Mononuclear cell (primary cell): Measurements from ENCODE around the gene NLRC3. TPM values are rescaled to one million over a fixed set of nuclear protein-coding genes. Genes with fewer than 3 reads are reported as not detected.

Experiments used
- H3K27me3 ChIP-seq: 2 replicates; pipeline ENCODE4 v1.6.0; 2011; ENCODE audit warnings: low read length, control low read depth; ENCODE audit not compliant: insufficient read depth
- H3K4me1 ChIP-seq: 2 replicates; pipeline ENCODE4 v1.5.1; 2011; ENCODE audit warnings: mild to moderate bottlenecking, low read length, control low read depth; ENCODE audit not compliant: insufficient read depth
- H3K4me3 ChIP-seq: 2 replicates; pipeline ENCODE4 v1.5.1; 2011; ENCODE audit warnings: mild to moderate bottlenecking, low read length, moderate library complexity
- H3K9me3 ChIP-seq: 2 replicates; pipeline ENCODE4 v1.5.1; 2011; ENCODE audit warnings: low read depth, mild to moderate bottlenecking, control low read depth, low read length
- total RNA-seq: library from RNA; depleted of rRNA; stranded (reverse); fragments of >200 nt; gene quantifications from one replicate; pipeline ENCODE4 v1.2.3, GENCODE V29; 2012

NLRC3 gene
- total RNA-seq, 1 donor: 25.1 TPM

DNA sequence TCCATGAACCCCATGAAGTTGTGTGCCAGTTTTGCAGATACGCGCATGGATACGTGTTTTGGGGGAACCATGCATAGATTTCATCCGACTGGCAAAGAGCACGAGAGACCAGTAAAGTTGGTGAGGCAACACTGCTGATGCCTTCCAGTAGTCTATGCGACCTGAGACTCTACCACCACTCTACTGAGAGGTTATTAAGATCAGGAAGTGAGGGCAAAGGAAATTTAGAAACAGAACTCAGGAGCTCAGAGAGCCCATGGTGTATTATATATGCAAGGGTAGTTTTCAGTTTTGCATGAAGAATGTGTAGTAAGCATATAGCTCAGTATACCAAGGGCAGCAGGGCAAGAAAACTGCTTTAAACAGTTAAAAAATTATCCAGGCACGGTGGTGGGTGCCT is 30.0 kb upstream of the NLRC3 start:
- Histone ChIP-seq H3K9me3 (no peaks in the 10 kb centered on the region), H3K4me1 (peaks cover 14% of the 10 kb centered on the region), H3K4me3 (no peak overlapping the region), H3K27me3 (no peaks in the 10 kb centered on the region)

- Histone ChIP-seq H3K9me3 (no peaks in the 10 kb centered on the region), H3K4me1 (peaks cover 11% of the 10 kb centered on the region), H3K4me3 (no peak overlapping the region), H3K27me3 (no peaks in the 10 kb centered on the region)
Measured at GRCh38 chr16:3606441-3606840, 29.2 kb upstream of the NLRC3 start.

DNA sequence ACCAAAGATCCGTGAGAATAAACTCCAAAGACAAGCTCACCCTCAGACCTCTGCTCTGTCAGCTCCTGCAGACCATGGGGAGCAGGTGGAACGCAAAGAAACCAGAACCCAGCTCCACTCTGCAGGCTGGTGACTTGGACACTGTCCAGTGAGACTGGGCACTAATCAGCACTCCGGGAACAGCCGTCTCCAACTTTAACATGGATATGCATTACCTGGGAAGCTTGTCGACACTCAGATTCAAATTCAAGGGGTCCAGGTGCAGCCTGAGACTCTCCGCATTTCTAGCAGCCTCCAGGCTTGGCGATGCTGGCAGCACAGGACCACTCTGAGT is 25.1 kb upstream of the NLRC3 start:
- Histone ChIP-seq H3K4me3 (no peak overlapping the region), H3K27me3 (no peaks in the 10 kb centered on the region), H3K4me1 (no peaks in the 10 kb centered on the region), H3K9me3 (no peaks in the 10 kb centered on the region)

- Histone ChIP-seq H3K4me1 (no peaks in the 10 kb centered on the region), H3K27me3 (no peaks in the 10 kb centered on the region)
Measured at GRCh38 chr16:3601614-3602319, 24.6 kb upstream of the NLRC3 start.

DNA sequence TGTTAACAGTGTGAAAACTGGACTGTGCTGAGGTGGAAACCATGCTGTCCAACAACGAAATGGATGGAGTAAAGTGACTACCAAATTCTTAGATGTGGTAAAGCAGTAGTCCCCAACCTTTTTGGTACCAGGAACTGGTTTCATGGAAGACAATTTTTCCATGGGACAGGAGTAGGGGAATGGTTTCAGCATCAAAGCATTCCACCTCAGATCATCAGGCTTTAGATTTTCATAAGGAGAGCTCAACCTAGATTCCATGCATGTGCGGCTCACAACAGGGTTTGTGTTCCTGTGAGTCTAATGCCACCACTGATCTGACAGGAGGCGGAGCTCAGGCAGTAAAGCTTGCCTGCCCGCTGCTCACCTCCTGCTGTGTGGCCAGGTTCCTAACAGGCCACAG is 22.7 kb upstream of the NLRC3 start:
- Histone ChIP-seq H3K4me3 (no peak overlapping the region), H3K9me3 (no peaks in the 10 kb centered on the region), H3K4me1 (no peaks in the 10 kb centered on the region), H3K27me3 (no peaks in the 10 kb centered on the region)

More at GRCh38 chr16:3601614-3602319, 24.6 kb upstream of the NLRC3 start:
- Histone ChIP-seq H3K9me3 (no peaks in the 10 kb centered on the region), H3K4me3 (no peak overlapping the region)

- H3K27me3 ChIP-seq: no peaks in the 10 kb centered on the region
- no peak overlapping the region for H3K4me3 ChIP-seq
- H3K4me1 ChIP-seq: no peaks in the 10 kb centered on the region
- no peaks in the 10 kb centered on the region for H3K9me3 ChIP-seq
Measured at GRCh38 chr16:3599121-3599520, 21.9 kb upstream of the NLRC3 start.

DNA sequence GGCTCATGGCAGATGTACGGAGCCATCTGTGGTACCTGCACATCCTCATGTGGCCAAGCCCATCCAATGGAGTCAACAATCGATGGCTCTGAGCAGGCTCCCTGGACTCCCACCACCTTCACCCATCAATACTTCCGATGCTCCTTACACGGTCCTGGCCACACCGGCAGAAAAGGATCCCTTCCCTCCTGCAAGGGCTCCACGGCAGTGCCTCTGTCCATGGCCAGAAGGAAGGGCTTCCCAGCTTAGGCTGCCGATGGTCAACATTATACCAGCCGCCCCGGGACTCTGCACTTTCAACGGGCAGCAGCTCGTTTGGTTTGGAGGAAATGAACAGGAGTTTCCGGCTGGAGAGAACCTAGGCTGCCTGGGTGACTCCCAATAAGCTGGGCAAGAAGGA is 21.0 kb upstream of the NLRC3 start:
- no peak overlapping the region for H3K4me3 ChIP-seq
- H3K9me3 ChIP-seq: no peaks in the 10 kb centered on the region
- no peaks in the 10 kb centered on the region for H3K27me3 ChIP-seq
- H3K4me1 ChIP-seq: no peaks in the 10 kb centered on the region

DNA sequence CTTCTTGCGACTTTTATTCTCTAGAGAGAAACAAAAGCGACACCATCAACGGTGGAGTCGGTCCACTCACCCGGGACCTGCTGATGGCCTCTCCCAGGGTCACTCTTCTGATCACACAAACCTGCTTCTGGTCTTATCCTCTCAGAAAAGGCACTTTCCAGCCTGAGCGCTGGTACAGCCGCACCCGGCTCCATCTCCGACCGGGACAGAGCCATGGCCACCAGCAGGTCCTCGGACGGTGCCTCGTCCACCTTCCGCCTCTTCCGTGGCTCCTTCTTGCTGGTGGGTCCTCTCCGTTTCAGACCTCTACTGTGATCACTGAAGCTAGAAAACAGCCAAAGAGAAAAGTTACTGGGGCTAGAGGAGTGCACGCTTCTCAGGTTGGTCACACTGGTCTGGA is 20.5 kb upstream of the NLRC3 start:
- no peaks in the 10 kb centered on the region for H3K9me3 ChIP-seq
- no peaks in the 10 kb centered on the region for H3K4me1 ChIP-seq
- H3K27me3 ChIP-seq: no peaks in the 10 kb centered on the region
- no peak overlapping the region for H3K4me3 ChIP-seq

DNA sequence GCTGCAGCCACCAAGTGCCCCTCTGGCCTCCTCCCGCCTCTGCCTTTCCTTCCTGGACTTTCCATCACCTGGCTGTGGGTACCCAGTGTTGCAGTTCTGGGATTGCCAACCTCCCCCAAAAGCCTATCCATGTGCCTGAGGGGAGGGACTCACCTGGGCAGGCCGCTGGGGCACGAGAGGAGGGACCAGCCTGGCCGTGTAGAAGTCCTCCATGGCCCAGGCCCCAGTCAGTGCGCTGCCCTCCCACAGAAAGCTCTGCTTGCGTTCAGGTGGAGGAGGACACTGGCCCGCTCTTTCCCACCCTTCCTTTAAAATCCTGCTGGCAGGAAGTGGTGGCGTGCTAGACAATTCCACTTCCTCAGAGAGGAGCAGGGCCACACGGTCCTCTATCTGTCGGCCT is 20.0 kb upstream of the NLRC3 start:
- Histone ChIP-seq H3K27me3 (no peaks in the 10 kb centered on the region), H3K4me1 (no peaks in the 10 kb centered on the region), H3K4me3 (no peak overlapping the region), H3K9me3 (no peaks in the 10 kb centered on the region)

DNA sequence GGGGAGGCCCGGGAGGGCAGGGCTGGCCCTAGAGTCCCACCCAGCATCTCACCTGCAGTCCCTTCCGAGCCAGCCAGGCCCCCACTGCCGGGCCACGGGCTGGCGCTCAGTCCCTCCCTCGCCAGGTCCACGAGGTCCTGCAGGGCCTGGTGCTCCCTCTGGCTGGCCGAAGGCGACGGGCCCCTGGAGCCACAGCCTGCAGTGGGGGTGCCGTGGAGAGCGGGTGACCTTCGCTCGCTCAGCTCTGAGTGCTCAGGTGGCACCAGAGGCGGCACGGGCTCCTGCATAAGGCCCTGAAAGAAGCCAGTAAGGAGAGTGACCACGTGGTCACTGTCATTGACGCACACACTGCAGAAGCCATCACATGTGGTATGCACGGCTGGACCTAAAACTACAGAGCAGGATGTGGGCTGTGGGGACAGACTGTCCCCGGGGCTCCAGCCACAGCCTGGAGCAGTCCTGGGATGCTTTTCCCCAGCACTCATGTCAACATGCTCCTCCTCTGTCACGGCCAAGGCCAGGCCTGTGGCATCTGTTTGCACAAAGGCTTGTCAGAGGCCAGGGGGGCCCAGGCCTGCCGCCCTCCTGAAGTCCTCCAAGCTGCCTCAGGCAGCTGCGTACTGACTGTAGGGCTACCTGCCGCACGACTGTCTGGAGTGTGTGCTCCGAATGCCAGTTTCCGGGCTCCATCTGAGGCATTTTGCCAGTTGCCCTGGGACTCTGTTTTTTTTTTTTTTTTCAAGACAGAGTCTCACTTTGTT is 19.1 kb upstream of the NLRC3 start:
- Histone ChIP-seq H3K4me3 (no peak overlapping the region), H3K9me3 (no peaks in the 10 kb centered on the region), H3K4me1 (peaks cover 3% of the 10 kb centered on the region), H3K27me3 (no peaks in the 10 kb centered on the region)

DNA sequence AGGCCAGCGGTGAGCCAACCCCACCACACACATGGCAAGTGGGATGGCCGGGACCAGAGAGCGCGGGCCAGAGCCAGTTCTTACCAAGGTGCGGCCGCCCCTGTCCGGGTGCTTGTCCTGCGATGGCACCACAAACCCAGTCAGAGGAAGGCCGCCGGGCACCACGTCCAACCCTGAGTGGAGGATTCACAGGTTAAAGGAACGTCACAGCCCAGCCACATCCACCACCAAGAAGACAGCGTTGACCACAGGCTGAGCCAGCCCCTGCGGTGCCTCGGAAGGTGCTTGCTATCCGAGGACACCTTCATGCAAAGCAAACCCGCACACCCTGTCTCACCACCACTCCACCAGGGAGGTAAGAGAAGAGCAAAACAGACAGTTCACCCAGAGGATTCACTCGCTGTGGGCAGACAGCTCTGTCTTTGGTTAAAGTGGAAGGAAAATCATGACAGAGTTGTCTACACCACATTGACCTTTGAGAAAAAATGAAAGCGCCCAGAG is 18.4 kb upstream of the NLRC3 start:
- H3K4me1 ChIP-seq: peaks cover 11% of the 10 kb centered on the region
- no peaks in the 10 kb centered on the region for H3K9me3 ChIP-seq
- no peaks in the 10 kb centered on the region for H3K27me3 ChIP-seq
- H3K4me3 ChIP-seq: no peak overlapping the region

DNA sequence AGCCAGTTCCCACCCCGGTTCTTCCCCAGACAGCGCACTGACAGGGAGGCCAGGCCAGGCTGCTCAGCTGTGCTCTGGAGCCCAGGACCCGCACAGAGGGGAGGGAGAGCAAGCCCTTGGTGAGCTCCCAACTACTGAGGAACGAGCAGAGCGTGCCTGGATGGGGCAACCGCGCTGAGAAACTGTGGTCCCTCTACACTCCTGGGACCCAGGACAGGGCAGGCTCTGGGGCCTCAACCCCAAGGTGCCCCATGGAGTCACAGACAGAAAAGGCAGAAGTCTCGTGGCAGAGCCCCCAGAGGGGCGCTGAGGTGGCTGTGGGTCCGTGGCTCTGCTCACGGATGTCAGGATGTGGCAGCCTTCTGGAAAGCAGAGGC is 17.9 kb upstream of the NLRC3 start:
- H3K27me3 ChIP-seq: no peaks in the 10 kb centered on the region
- H3K9me3 ChIP-seq: no peaks in the 10 kb centered on the region
- peaks cover 15% of the 10 kb centered on the region for H3K4me1 ChIP-seq

GRCh38 chr16:3594316-3595109 is 17.3 kb upstream of the NLRC3 start:
- no peaks in the 10 kb centered on the region for H3K27me3 ChIP-seq
- peaks cover 21% of the 10 kb centered on the region for H3K4me1 ChIP-seq
- no peak overlapping the region for H3K4me3 ChIP-seq
- H3K9me3 ChIP-seq: no peaks in the 10 kb centered on the region

More for the DNA sequence above, 17.9 kb upstream of the NLRC3 start:
- no peak overlapping the region for H3K4me3 ChIP-seq

DNA sequence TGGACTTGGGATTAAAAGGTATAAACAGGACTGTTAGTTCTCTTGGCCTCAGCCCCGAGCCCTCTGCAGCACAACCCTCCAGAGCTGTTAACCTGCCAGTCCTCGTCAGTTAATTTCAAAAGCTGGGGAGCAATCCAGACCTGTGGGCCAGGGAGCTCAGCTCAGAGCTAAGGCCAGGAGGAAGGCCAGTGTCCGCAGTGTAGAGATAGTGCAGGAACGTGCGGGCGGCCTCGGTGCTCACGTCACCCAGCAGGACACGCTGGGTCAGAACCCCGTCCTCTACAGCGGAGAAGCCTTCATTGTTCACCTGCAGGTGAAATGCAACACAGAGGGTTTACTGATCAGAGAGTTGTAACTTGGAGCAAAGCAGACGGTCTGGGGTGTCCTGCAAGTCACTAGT is 15.4 kb upstream of the NLRC3 start:
- peaks cover 30% of the 10 kb centered on the region for H3K4me1 ChIP-seq
- no peaks in the 10 kb centered on the region for H3K27me3 ChIP-seq
- H3K9me3 ChIP-seq: no peaks in the 10 kb centered on the region
- H3K4me3 ChIP-seq: no peak overlapping the region

GRCh38 chr16:3591991-3592390 is 14.8 kb upstream of the NLRC3 start:
- Histone ChIP-seq H3K9me3 (no peaks in the 10 kb centered on the region), H3K27me3 (no peaks in the 10 kb centered on the region), H3K4me1 (peaks cover 30% of the 10 kb centered on the region), H3K4me3 (no peak overlapping the region)
